Measurements from ENCODE around the gene NKG7. TPM values are rescaled to one million over a fixed set of nuclear protein-coding genes. Genes with fewer than 3 reads are reported as not detected.
"Not testable (repeated sequence)": the region's sequence is repeated elsewhere in the genome, so short reads cannot be mapped to it uniquely, and the experiment has no call there.

NKG7 gene
- total and polyA plus RNA-seq, 2 experiments from 2014 or later = 0.57 TPM; not detected in 1

DNA sequence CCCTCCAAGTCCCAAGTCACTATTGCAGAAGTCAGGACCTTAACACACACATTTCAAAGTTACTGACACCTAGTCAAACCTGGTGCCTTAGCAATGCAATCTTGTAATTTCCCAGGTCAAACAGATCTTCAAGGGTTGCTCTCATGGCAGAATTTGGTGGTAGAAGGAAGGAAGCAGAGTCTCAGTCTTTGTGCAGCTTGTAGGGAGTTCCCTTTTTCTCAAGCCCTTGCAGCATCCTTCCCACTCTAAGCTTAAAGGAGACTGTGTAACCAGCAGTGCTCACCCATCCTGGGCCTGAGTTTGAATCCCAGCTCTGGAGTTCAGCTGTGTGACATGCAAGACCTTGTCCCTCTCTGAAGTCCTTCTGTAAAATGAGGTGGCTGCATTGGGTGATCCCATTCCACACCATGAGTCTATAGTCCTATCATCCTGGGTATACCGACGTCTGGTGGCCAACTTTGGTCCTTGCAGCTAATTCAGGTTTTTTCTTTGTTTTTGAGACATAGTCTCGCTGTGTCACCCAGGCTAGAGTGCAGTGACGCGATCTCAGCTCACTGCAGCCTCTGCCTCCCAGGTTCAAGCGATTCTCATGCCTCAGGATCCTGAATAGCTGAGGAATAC is 35.2 kb upstream of the NKG7 start:
- DNase-seq (ENCODE audit: low read depth in 1 of 2, low spot score in 1 of 2) = peak; percentile 44 to 45
- no peaks in the 10 kb centered on the region for H3K36me3 ChIP-seq
- no peak overlapping the region for H3K4me3 ChIP-seq
- H3K4me1 ChIP-seq (ENCODE audit: low read depth) = no peaks in the 10 kb centered on the region
- no peaks in the 10 kb centered on the region for H3K27me3 ChIP-seq
- no peaks in the 10 kb centered on the region for H3K9me3 ChIP-seq (ENCODE audit: low read depth)
- no peak overlapping the region for H3K27ac ChIP-seq
- TF ChIP-seq, protein P1, sequence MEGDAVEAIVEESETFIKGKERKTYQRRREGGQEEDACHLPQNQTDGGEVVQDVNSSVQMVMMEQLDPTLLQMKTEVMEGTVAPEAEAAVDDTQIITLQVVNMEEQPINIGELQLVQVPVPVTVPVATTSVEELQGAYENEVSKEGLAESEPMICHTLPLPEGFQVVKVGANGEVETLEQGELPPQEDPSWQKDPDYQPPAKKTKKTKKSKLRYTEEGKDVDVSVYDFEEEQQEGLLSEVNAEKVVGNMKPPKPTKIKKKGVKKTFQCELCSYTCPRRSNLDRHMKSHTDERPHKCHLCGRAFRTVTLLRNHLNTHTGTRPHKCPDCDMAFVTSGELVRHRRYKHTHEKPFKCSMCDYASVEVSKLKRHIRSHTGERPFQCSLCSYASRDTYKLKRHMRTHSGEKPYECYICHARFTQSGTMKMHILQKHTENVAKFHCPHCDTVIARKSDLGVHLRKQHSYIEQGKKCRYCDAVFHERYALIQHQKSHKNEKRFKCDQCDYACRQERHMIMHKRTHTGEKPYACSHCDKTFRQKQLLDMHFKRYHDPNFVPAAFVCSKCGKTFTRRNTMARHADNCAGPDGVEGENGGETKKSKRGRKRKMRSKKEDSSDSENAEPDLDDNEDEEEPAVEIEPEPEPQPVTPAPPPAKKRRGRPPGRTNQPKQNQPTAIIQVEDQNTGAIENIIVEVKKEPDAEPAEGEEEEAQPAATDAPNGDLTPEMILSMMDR (IDR thresholded peaks at IDR 0.05; ENCODE audit: low read depth, low read length) = peak; percentile 62

DNA sequence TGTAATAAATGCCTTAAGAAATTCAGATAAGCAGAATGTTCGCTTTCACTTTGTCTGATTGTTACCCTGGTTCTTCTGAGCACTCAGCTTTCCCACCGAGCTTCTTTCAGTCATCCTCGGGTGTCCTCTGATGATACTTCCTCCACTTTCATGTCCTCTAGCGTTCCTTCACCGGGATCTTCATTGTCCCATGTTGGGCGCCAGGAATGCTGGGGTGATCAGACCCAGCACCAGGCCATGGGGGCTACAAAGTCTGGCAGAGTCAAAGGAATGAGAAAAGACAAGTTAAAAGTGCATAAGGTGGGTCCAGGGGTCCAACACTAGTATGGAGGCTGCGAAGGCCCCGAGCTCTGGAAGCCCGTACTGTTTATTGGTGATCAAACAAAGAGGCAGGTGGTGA is 29.7 kb upstream of the NKG7 start:
- Histone ChIP-seq H3K9me3 (ENCODE audit: low read depth) (no peaks in the 10 kb centered on the region), H3K27me3 (no peaks in the 10 kb centered on the region), H3K4me1 (ENCODE audit: low read depth) (peaks cover 12% of the 10 kb centered on the region), H3K27ac (no peak overlapping the region), H3K36me3 (no peaks in the 10 kb centered on the region), H3K4me3 (no peak overlapping the region)
- DNase-seq (ENCODE audit: low read depth in 1 of 2, low spot score in 1 of 2) = no peak
- TF ChIP-seq, protein P1 (IDR thresholded peaks at IDR 0.05; ENCODE audit: low read depth, low read length) = no peak

DNA sequence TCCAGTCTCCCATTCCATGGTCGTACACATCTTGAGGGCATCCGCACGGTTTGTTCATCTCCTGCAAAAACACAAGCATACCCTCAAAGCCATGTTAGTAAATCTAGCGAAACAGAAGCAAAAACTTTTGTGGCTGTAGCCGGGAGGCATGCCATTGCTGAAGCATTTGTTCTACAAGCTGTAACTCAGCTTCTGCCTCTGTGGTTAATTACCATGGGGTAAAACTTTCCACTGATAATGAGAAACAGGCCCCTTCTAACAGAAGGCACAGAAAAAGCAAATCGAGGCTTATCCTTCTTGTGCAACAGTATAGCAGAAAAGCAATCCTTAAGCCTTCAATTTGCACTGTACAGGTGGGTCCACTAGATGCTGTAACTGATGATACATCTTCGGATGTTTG is 27.5 kb upstream of the NKG7 start:
- H3K4me3 ChIP-seq; H3K27ac ChIP-seq; H3K27me3 ChIP-seq; H3K9me3 ChIP-seq (ENCODE audit: low read depth); H3K36me3 ChIP-seq; DNase-seq (ENCODE audit: low read depth in 1 of 2, low spot score in 1 of 2): not testable (repeated sequence)
- peaks cover 13% of the 10 kb centered on the region for H3K4me1 ChIP-seq (ENCODE audit: low read depth)

DNA sequence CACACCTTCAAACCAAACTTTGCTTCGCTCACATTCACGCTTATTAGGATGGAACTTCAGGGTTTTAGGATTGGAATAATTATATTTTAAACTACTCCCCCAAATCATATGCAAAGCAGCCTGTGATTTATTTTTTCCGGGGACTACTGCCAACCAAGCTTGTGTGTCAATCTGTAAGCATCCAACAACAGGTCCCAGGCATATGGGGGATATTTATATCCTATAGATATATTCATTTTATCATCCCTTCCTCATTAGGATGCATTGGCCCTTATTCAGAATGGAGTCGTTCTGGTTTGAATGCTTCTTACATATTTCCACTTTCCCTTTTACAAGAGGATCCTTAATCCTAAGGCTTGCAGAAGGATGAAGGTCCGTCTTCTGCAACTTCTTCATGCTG is 26.8 kb upstream of the NKG7 start:
- Histone ChIP-seq H3K27ac (no peak overlapping the region), H3K9me3 (ENCODE audit: low read depth) (no peaks in the 10 kb centered on the region), H3K4me1 (ENCODE audit: low read depth) (peaks cover 13% of the 10 kb centered on the region), H3K36me3 (no peaks in the 10 kb centered on the region), H3K4me3 (no peak overlapping the region), H3K27me3 (no peaks in the 10 kb centered on the region)
- no peak for DNase-seq (ENCODE audit: low read depth in 1 of 2, low spot score in 1 of 2)
- TF ChIP-seq, protein P1 (IDR thresholded peaks at IDR 0.05; ENCODE audit: low read depth, low read length) = no peak

DNA sequence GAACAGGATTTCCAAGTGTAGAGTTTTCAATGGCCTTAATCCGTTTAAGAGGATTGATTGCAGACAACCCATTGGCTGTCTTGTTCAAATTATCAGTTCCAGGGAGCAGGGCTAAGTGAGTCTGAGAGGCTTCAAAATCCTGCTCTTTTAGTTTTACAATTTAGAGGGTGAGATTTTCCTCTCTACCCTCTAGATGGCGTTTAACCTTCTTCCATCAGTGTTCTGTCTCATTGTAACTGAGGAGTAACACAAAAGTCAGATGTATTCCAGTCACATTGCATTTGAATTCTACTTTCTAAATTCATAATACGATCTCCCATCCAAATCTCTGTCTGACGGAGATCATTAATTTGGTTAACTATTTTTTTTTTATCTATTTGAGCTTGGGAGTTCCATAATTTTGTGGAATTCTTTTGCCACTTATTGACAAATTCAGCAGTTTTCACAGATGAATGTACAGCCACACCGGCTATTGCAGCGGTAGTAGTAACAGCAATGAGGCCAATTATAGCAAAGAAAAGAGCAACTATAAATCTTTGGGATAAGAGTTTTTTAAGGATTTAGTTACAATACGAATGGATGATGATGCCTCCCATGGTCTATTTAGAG is 25.7 kb upstream of the NKG7 start:
- TF ChIP-seq, protein P1 (IDR thresholded peaks at IDR 0.05; ENCODE audit: low read depth, low read length) = peak; percentile 69
- Histone ChIP-seq H3K27ac (peak overlapping the region; percentile 80), H3K27me3 (no peaks in the 10 kb centered on the region), H3K9me3 (ENCODE audit: low read depth) (no peaks in the 10 kb centered on the region), H3K4me1 (ENCODE audit: low read depth) (peaks cover 16% of the 10 kb centered on the region), H3K36me3 (no peaks in the 10 kb centered on the region), H3K4me3 (no peak overlapping the region)
- DNase-seq (ENCODE audit: low read depth in 1 of 2, low spot score in 1 of 2) = peak; percentile 39 to 66

DNA sequence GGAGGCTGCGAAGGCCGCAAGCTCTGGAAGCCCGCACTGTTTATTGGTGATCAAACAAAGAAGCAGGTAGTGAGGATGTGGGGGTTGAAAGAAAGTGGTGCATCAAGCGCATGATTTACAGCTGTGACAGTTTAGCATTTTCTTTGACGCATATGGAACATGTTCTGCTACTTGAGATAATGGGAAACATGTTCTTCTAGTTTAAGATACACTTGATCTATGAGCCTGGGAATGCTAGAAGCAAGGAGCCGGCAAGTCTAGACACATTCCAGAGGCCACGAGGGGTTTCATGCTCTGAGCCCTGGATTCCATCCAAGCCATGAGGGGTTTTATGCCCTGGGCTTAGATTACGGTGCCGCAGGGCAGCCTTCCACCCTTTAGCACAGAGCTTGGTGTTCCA is 25.0 kb upstream of the NKG7 start:
- DNase-seq (ENCODE audit: low read depth in 1 of 2, low spot score in 1 of 2) = peak in 1 of 2 donors; percentile 58
- Histone ChIP-seq H3K27ac (peak overlapping the region; percentile 80), H3K4me1 (ENCODE audit: low read depth) (peaks cover 16% of the 10 kb centered on the region)
- H3K36me3 ChIP-seq; H3K9me3 ChIP-seq (ENCODE audit: low read depth); H3K27me3 ChIP-seq; H3K4me3 ChIP-seq: not testable (repeated sequence)
